KMS-11 (cell line): ENCODE measurements around the gene PTPRN2.
"Not testable (repeated sequence)": the region's sequence is repeated elsewhere in the genome, so short reads cannot be mapped to it uniquely, and the experiment has no call there.

Experiments used
- H2AFZ ChIP-seq: fragments of 200-600 bp; sonication (generic); 2 replicates; pipeline ENCODE4 v1.6.1; 2016; ENCODE audit warnings: antibody characterized with exemption, mixed run types, low read depth
- H3K27ac ChIP-seq: fragments of 200-600 bp; sonication (generic); 2 replicates; pipeline ENCODE4 v1.6.1; 2016; ENCODE audit warnings: mild to moderate bottlenecking, mixed run types
- H3K27me3 ChIP-seq: fragments of 200-600 bp; sonication (generic); 2 replicates; pipeline ENCODE4 v1.6.1; 2017; ENCODE audit warnings: mild to moderate bottlenecking, low read depth, mixed run types, moderate library complexity; ENCODE audit not compliant: insufficient read depth
- H3K36me3 ChIP-seq: fragments of 200-600 bp; sonication (generic); 2 replicates; pipeline ENCODE4 v1.6.1; 2017; ENCODE audit warnings: mild to moderate bottlenecking, mixed run types; ENCODE audit not compliant: insufficient read depth
- H3K4me1 ChIP-seq: fragments of 200-600 bp; sonication (generic); 2 replicates; pipeline ENCODE4 v1.6.1; 2016; ENCODE audit warnings: mild to moderate bottlenecking, low read depth, mixed run types; ENCODE audit not compliant: poor library complexity, severe bottlenecking
- H3K4me2 ChIP-seq: fragments of 200-600 bp; sonication (generic); 2 replicates; pipeline ENCODE4 v1.7.0; 2016; ENCODE audit warnings: mild to moderate bottlenecking, mixed run types
- H3K4me3 ChIP-seq: fragments of 200-600 bp; sonication (generic); IDR thresholded peaks from 2 replicates; pipeline ENCODE4 v1.6.1; 2017; ENCODE audit warnings: low read depth, low read length, mixed read lengths; ENCODE audit not compliant: insufficient read depth
- H3K79me2 ChIP-seq: fragments of 200-600 bp; sonication (generic); 2 replicates; pipeline ENCODE4 v1.6.1; 2016; ENCODE audit warnings: low read depth, mixed run types; ENCODE audit not compliant: insufficient read depth
- H3K9ac ChIP-seq: fragments of 200-600 bp; sonication (generic); 2 replicates; pipeline ENCODE4 v1.6.1; 2016; ENCODE audit warnings: mild to moderate bottlenecking, mixed run types
- H4K20me1 ChIP-seq: fragments of 200-600 bp; sonication (generic); 2 replicates; pipeline ENCODE4 v1.6.1; 2016; ENCODE audit warnings: mild to moderate bottlenecking, mixed run types; ENCODE audit not compliant: insufficient read depth
- CTCF ChIP-seq: fragments of 200-600 bp; sonication (generic); conservative IDR thresholded peaks from 2 replicates; pipeline ENCODE4 v1.6.1; 2017; ENCODE audit warnings: low read depth, mild to moderate bottlenecking, antibody characterized with exemption, low read length, moderate library complexity, mixed read lengths

PTPRN2 gene

GRCh38 chr7:157849341-157849596 is 738.4 kb downstream of the PTPRN2 start:
- TF ChIP-seq CTCF: no peak
- Histone ChIP-seq H2AFZ (no peak overlapping the region), H3K27ac (no peak overlapping the region), H3K9ac (no peak overlapping the region), H3K4me2 (no peak overlapping the region), H3K27me3 (peaks cover 75% of the 10 kb centered on the region), H3K79me2 (no peaks in the 10 kb centered on the region), H3K4me3 (no peak overlapping the region), H4K20me1 (no peaks in the 10 kb centered on the region), H3K4me1 (no peaks in the 10 kb centered on the region), H3K36me3 (no peaks in the 10 kb centered on the region)

DNA sequence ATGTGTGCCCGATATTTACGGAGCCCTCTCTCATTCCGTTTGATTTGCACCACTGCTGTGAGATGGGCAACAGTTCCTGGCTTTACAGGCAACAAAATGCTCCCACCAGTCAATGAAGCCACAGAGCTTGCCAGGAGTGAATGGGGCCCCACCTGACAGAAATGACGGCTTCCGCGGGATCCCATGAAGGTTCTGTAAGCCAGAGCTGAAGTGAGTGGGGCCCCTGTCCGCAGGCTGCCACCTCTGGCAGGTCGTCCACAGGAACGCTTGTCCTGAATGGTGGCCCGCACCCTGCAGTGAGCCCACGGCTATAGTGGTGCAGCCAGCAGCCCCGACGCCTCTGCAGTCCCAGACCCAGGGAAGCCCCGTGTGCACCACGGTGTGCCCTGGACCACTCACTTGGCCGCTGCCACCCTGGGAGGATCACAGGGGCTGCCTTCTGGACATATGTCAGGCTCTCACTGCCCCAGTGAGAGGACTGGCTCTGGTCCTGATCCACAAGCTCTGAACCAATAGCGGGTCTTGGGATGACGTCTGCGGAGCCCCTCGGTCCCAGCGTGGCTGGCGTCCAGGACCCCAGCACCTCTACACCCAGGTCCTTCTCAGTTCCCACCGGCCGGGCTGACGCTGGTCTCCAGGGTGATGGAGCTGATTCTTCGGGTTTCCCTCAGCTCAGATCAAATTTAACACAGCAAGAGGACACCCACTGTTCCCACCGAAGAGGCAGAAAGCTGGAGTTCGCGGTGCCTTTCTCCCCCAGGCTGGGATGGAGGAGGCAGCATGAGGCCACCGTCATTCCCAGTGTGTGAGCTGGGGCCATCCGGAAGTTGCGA is 738.9 kb downstream of the PTPRN2 start:
- Histone ChIP-seq H3K36me3 (no peaks in the 10 kb centered on the region), H3K27me3 (peaks cover 73% of the 10 kb centered on the region), H2AFZ (no peak overlapping the region), H3K9ac (no peak overlapping the region), H3K4me2 (no peak overlapping the region), H4K20me1 (no peaks in the 10 kb centered on the region), H3K4me1 (no peaks in the 10 kb centered on the region), H3K27ac (no peak overlapping the region), H3K79me2 (no peaks in the 10 kb centered on the region), H3K4me3 (no peak overlapping the region)
- no peak for TF ChIP-seq CTCF

DNA sequence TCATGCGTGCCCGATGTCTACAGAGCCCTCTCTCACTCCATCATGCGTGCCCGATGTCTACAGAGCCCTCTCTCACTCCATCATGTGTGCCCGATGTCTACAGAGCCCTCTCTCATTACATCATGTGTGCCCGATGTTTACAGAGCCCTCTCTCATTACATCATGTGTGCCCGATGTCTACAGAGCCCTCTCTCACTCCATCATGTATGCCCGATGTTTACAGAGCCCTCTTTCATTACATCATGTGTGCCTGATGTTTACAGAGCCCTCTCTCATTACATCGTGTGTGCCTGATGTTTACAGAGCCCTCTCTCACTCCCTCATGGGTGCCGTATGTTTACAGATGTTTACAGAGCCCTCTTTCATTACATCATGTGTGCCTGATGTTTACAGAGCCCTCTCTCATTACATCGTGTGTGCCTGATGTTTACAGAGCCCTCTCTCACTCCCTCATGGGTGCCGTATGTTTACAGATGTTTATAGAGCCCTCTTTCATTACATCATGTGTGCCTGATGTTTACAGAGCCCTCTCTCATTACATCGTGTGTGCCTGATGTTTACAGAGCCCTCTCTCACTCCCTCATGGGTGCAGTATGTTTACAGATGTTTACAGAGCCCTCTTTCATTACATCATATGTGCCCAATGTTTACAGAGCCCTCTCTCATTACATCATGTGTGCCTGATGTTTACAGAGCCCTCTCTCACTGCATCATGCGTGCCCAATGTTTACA is 739.7 kb downstream of the PTPRN2 start:
- not testable (repeated sequence) for H3K9ac ChIP-seq, H3K4me1 ChIP-seq, H3K4me2 ChIP-seq, H3K36me3 ChIP-seq, H2AFZ ChIP-seq, H3K4me3 ChIP-seq, H4K20me1 ChIP-seq, H3K27ac ChIP-seq, H3K79me2 ChIP-seq
- peaks cover 70% of the 10 kb centered on the region for H3K27me3 ChIP-seq

DNA sequence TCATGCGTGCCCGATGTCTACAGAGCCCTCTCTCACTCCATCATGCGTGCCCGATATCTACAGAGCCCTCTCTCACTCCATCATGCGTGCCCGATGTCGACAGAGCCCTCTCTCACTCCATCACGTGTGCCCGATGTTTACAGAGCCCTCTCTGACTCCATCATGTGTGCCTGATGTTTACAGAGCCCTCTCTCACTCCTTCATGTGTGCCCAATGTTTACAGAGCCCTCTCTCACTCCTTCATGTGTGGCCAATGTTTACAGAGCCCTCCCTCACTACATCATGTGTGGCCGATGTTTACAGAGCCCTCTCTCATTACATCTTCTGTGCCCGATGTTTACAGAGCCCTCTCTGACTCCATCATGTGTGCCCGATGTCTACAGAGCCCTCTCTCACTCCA is 740.9 kb downstream of the PTPRN2 start:
- H3K4me3 ChIP-seq, H3K36me3 ChIP-seq, H3K4me1 ChIP-seq, H2AFZ ChIP-seq, H3K9ac ChIP-seq, H3K27ac ChIP-seq, H3K79me2 ChIP-seq, H3K4me2 ChIP-seq, H4K20me1 ChIP-seq: not testable (repeated sequence)
- H3K27me3 ChIP-seq: peaks cover 64% of the 10 kb centered on the region

DNA sequence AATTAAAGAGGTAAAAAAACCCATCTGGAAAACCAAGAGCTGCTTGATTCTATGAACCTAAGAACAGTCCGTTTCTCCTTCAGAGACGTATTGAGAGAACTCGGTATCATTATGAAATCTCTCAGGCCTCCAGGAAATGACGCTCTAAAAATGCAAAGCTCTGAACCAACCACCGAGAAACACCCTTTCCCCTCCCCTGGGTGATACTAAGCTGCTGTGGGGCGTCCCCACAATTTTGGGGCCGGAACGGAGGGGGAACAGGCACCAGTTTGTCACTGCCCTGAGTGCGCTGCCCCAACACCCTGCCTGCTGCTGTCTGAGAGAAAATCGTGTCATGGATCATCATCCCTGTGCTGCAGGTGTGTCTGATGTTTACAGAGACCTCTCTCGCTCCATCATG is 741.4 kb downstream of the PTPRN2 start:
- Histone ChIP-seq H3K4me1 (no peaks in the 10 kb centered on the region), H2AFZ (no peak overlapping the region), H4K20me1 (no peaks in the 10 kb centered on the region), H3K4me2 (no peak overlapping the region), H3K4me3 (no peak overlapping the region), H3K27ac (no peak overlapping the region), H3K27me3 (peaks cover 61% of the 10 kb centered on the region), H3K9ac (no peak overlapping the region), H3K36me3 (no peaks in the 10 kb centered on the region), H3K79me2 (no peaks in the 10 kb centered on the region)
- TF ChIP-seq CTCF: no peak
